ENCODE results near the gene NME9.

Gene NME9

GRCh38 chr3:138289260-138289659 lies 40.4 kb downstream of the NME9 start:
- H3K36me3 ChIP-seq (ENCODE audit: control insufficient read depth in 1 of 2, insufficient read depth in 2 of 2, low read depth in 1 of 2, low read length in 2 of 2) = peaks cover 22 to 92% of the 10 kb centered on the region in 2 experiments
- H2AK5ac ChIP-seq (ENCODE audit: low read length, severe bottlenecking) = no peak overlapping the region
- no peak overlapping the region for H3K23ac ChIP-seq (ENCODE audit: low read length in 2 of 2)
- no peak overlapping the region for H4K91ac ChIP-seq (ENCODE audit: low read length)
- no peak overlapping the region for H2BK15ac ChIP-seq (ENCODE audit: low read depth, poor library complexity, severe bottlenecking)
- no peaks in the 10 kb centered on the region for H3K27me3 ChIP-seq (ENCODE audit: control insufficient read depth in 1 of 2, insufficient read depth in 1 of 2, low read length in 2 of 2)
- H2AFZ ChIP-seq (ENCODE audit: low read depth, low read length) = no peak overlapping the region
- H3K9me3 ChIP-seq (ENCODE audit: control insufficient read depth, low read length) = no peaks in the 10 kb centered on the region
- no peak overlapping the region for H3K27ac ChIP-seq (ENCODE audit: low read length, poor library complexity, severe bottlenecking)
- H3K18ac ChIP-seq (ENCODE audit: low read depth in 1 of 2, low read length in 2 of 2) = no peak overlapping the region
- H4K8ac ChIP-seq (ENCODE audit: low read length) = no peak overlapping the region
- H2BK12ac ChIP-seq (ENCODE audit: low read length in 2 of 2) = no peak overlapping the region
- no peak for DNase-seq
- no peak overlapping the region for H3K9ac ChIP-seq (ENCODE audit: low read length)
- no peak overlapping the region for H3K4ac ChIP-seq (ENCODE audit: low read depth in 1 of 2, low read length in 2 of 2)
- H2BK120ac ChIP-seq (ENCODE audit: low read depth, low read length) = no peak overlapping the region
- WGBS = 95% methylated on average over 2 of the region's 2 CpGs
- H3K79me1 ChIP-seq (replicated peaks; ENCODE audit: low read length, poor library complexity, severe bottlenecking) = peaks cover 2% of the 10 kb centered on the region
- H3K4me3 ChIP-seq (ENCODE audit: insufficient read depth in 1 of 2, low read depth in 1 of 2, low read length in 2 of 2) = no peak overlapping the region
- no peaks in the 10 kb centered on the region for H3K4me1 ChIP-seq (ENCODE audit: control insufficient read depth, insufficient read depth, low read depth, low read length)
- no peak overlapping the region for H2BK5ac ChIP-seq (ENCODE audit: low read depth, low read length, poor library complexity, severe bottlenecking)
- H3K14ac ChIP-seq (ENCODE audit: low read length in 2 of 2) = no peak overlapping the region
- H3K4me2 ChIP-seq (ENCODE audit: low read length, poor library complexity, severe bottlenecking) = no peak overlapping the region

- Histone ChIP-seq H3K4me2 (ENCODE audit: low read length, poor library complexity, severe bottlenecking) (no peak overlapping the region), H2BK12ac (ENCODE audit: low read length in 2 of 2) (no peak overlapping the region), H3K79me1 (replicated peaks; ENCODE audit: low read length, poor library complexity, severe bottlenecking) (no peaks in the 10 kb centered on the region), H3K4ac (ENCODE audit: low read depth in 1 of 2, low read length in 2 of 2) (no peak overlapping the region), H3K9ac (ENCODE audit: low read length) (no peak overlapping the region), H3K9me3 (ENCODE audit: control insufficient read depth, low read length) (no peaks in the 10 kb centered on the region), H2AK5ac (ENCODE audit: low read length, severe bottlenecking) (no peak overlapping the region), H3K27ac (ENCODE audit: low read length, poor library complexity, severe bottlenecking) (no peak overlapping the region), H2BK15ac (ENCODE audit: low read depth, poor library complexity, severe bottlenecking) (no peak overlapping the region), H2BK120ac (ENCODE audit: low read depth, low read length) (no peak overlapping the region), H4K8ac (ENCODE audit: low read length) (no peak overlapping the region), H3K27me3 (ENCODE audit: control insufficient read depth in 1 of 2, insufficient read depth in 1 of 2, low read length in 2 of 2) (no peaks in the 10 kb centered on the region), H3K23ac (ENCODE audit: low read length in 2 of 2) (no peak overlapping the region), H2AFZ (ENCODE audit: low read depth, low read length) (no peak overlapping the region), H3K36me3 (ENCODE audit: control insufficient read depth in 1 of 2, insufficient read depth in 2 of 2, low read depth in 1 of 2, low read length in 2 of 2) (peaks cover 16 to 63% of the 10 kb centered on the region in 2 experiments), H2BK5ac (ENCODE audit: low read depth, low read length, poor library complexity, severe bottlenecking) (no peak overlapping the region), H3K4me3 (ENCODE audit: insufficient read depth in 1 of 2, low read depth in 1 of 2, low read length in 2 of 2) (no peak overlapping the region), H3K4me1 (ENCODE audit: control insufficient read depth, insufficient read depth, low read depth, low read length) (no peaks in the 10 kb centered on the region), H3K18ac (ENCODE audit: low read depth in 1 of 2, low read length in 2 of 2) (no peak overlapping the region), H4K91ac (ENCODE audit: low read length) (no peak overlapping the region), H3K14ac (ENCODE audit: low read length in 2 of 2) (no peak overlapping the region)
- 98% methylated on average over 2 of the region's 2 CpGs for WGBS
- no peak for DNase-seq
These were observed 44.6 kb downstream of the NME9 start for GRCh38 chr3:138284957-138285477.

DNA sequence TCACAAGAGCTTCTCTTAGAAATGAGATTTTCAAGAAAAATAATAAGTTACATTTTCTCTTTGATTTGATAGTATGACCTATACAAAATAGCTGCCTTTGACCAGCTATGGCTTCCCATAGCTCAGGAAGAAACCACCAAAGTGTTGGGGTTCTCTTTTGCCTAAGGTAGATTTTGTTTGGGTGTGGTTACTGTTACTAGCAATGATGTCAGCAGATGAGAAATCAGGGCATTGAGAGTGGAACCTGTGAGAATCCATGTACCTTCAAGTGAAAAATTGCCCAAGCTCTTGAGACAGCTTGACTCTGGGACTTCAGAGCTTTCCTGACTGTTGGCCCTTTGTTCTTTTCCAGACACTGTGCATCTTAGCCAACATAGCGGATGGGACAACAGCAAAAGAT lies 45.6 kb downstream of the NME9 start:
- Histone ChIP-seq H3K4me1 (ENCODE audit: control insufficient read depth, insufficient read depth, low read depth, low read length) (no peaks in the 10 kb centered on the region), H3K4me2 (ENCODE audit: low read length, poor library complexity, severe bottlenecking) (no peak overlapping the region), H3K18ac (ENCODE audit: low read depth in 1 of 2, low read length in 2 of 2) (no peak overlapping the region), H3K4ac (ENCODE audit: low read depth in 1 of 2, low read length in 2 of 2) (no peak overlapping the region), H2BK12ac (ENCODE audit: low read length in 2 of 2) (no peak overlapping the region), H4K91ac (ENCODE audit: low read length) (no peak overlapping the region), H2AFZ (ENCODE audit: low read depth, low read length) (no peak overlapping the region), H3K79me1 (replicated peaks; ENCODE audit: low read length, poor library complexity, severe bottlenecking) (no peaks in the 10 kb centered on the region), H3K27ac (ENCODE audit: low read length, poor library complexity, severe bottlenecking) (no peak overlapping the region), H4K8ac (ENCODE audit: low read length) (no peak overlapping the region), H2BK5ac (ENCODE audit: low read depth, low read length, poor library complexity, severe bottlenecking) (no peak overlapping the region), H3K23ac (ENCODE audit: low read length in 2 of 2) (no peak overlapping the region), H2BK120ac (ENCODE audit: low read depth, low read length) (no peak overlapping the region), H3K9me3 (ENCODE audit: control insufficient read depth, low read length) (no peaks in the 10 kb centered on the region), H3K14ac (ENCODE audit: low read length in 2 of 2) (no peak overlapping the region), H2AK5ac (ENCODE audit: low read length, severe bottlenecking) (no peak overlapping the region), H3K4me3 (ENCODE audit: insufficient read depth in 1 of 2, low read depth in 1 of 2, low read length in 2 of 2) (no peak overlapping the region), H2BK15ac (ENCODE audit: low read depth, poor library complexity, severe bottlenecking) (no peak overlapping the region), H3K9ac (ENCODE audit: low read length) (no peak overlapping the region), H3K27me3 (ENCODE audit: control insufficient read depth in 1 of 2, insufficient read depth in 1 of 2, low read length in 2 of 2) (no peaks in the 10 kb centered on the region), H3K36me3 (ENCODE audit: control insufficient read depth in 1 of 2, insufficient read depth in 2 of 2, low read depth in 1 of 2, low read length in 2 of 2) (peaks cover 9 to 54% of the 10 kb centered on the region in 2 experiments)
- DNase-seq = no peak
- WGBS = 100% methylated on average over 1 of the region's 1 CpG

DNA sequence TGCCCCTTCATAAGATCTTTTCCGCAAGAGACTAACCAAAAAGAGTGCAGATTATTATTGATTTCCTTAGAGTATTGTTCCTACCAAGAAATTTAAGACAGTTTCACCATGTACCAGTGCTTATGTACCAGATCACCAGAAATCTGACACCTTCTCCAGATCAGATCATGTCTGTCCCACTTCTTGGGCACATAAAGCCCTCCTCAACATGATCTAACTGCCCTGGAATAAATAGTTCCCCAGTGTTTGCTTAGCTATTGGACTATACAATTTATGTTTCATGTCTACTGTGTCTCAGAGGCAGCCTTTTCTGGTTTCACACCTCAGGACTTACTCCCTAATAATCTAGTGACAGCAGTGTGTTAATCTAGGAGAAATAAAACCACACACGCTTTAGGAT lies 46.8 kb downstream of the NME9 start:
- no peaks in the 10 kb centered on the region for H3K27me3 ChIP-seq (ENCODE audit: control insufficient read depth in 1 of 2, insufficient read depth in 1 of 2, low read length in 2 of 2)
- no peak overlapping the region for H3K4ac ChIP-seq (ENCODE audit: low read depth in 1 of 2, low read length in 2 of 2)
- H2BK5ac ChIP-seq (ENCODE audit: low read depth, low read length, poor library complexity, severe bottlenecking) = no peak overlapping the region
- no peaks in the 10 kb centered on the region for H3K4me1 ChIP-seq (ENCODE audit: control insufficient read depth, insufficient read depth, low read depth, low read length)
- no peak for DNase-seq
- no peak overlapping the region for H4K8ac ChIP-seq (ENCODE audit: low read length)
- no peak overlapping the region for H3K9ac ChIP-seq (ENCODE audit: low read length)
- no peak overlapping the region for H2AFZ ChIP-seq (ENCODE audit: low read depth, low read length)
- no peak overlapping the region for H2BK120ac ChIP-seq (ENCODE audit: low read depth, low read length)
- no peak overlapping the region for H2AK5ac ChIP-seq (ENCODE audit: low read length, severe bottlenecking)
- H3K4me3 ChIP-seq (ENCODE audit: insufficient read depth in 1 of 2, low read depth in 1 of 2, low read length in 2 of 2) = no peak overlapping the region
- no peaks in the 10 kb centered on the region for H3K79me1 ChIP-seq (replicated peaks; ENCODE audit: low read length, poor library complexity, severe bottlenecking)
- no peak overlapping the region for H3K23ac ChIP-seq (ENCODE audit: low read length in 2 of 2)
- H3K27ac ChIP-seq (ENCODE audit: low read length, poor library complexity, severe bottlenecking) = no peak overlapping the region
- peaks cover 8 to 45% of the 10 kb centered on the region in 2 experiments for H3K36me3 ChIP-seq (ENCODE audit: control insufficient read depth in 1 of 2, insufficient read depth in 2 of 2, low read depth in 1 of 2, low read length in 2 of 2)
- H3K18ac ChIP-seq (ENCODE audit: low read depth in 1 of 2, low read length in 2 of 2) = no peak overlapping the region
- no peak overlapping the region for H2BK15ac ChIP-seq (ENCODE audit: low read depth, poor library complexity, severe bottlenecking)
- 100% methylated on average over 1 of the region's 2 CpGs for WGBS
- H3K14ac ChIP-seq (ENCODE audit: low read length in 2 of 2) = no peak overlapping the region
- no peak overlapping the region for H2BK12ac ChIP-seq (ENCODE audit: low read length in 2 of 2)
- H4K91ac ChIP-seq (ENCODE audit: low read length) = no peak overlapping the region
- H3K9me3 ChIP-seq (ENCODE audit: control insufficient read depth, low read length) = no peaks in the 10 kb centered on the region
- no peak overlapping the region for H3K4me2 ChIP-seq (ENCODE audit: low read length, poor library complexity, severe bottlenecking)
